ENCODE results near the gene OSCP1.
A peak's percentile ranks its signal among the peaks of the same experiment; 100 is the strongest.

The OSCP1 gene

GRCh38 chr1:36440044-36440443, 10.2 kb downstream of the OSCP1 start:
- Mint-ChIP-seq H3K27me3 (no peaks in the 10 kb centered on the region), H3K4me3 (no peak overlapping the region), H3K9me3 (no peaks in the 10 kb centered on the region), H3K4me1 (no peaks in the 10 kb centered on the region), H3K27ac (no peak overlapping the region)
- ATAC-seq = no peak
- no peak for DNase-seq

- ATAC-seq (no peak), DNase-seq (no peak)
- peak overlapping the region in 1 of 2 donors; percentile 78 for H3K27ac Mint-ChIP-seq
- no peaks in the 10 kb centered on the region for H3K27me3 Mint-ChIP-seq
- H3K4me3 Mint-ChIP-seq = no peak overlapping the region
- H3K9me3 Mint-ChIP-seq = no peaks in the 10 kb centered on the region
- H3K4me1 Mint-ChIP-seq = no peaks in the 10 kb centered on the region
Observed at GRCh38 chr1:36438715-36439114, 11.5 kb downstream of the OSCP1 start.

DNA sequence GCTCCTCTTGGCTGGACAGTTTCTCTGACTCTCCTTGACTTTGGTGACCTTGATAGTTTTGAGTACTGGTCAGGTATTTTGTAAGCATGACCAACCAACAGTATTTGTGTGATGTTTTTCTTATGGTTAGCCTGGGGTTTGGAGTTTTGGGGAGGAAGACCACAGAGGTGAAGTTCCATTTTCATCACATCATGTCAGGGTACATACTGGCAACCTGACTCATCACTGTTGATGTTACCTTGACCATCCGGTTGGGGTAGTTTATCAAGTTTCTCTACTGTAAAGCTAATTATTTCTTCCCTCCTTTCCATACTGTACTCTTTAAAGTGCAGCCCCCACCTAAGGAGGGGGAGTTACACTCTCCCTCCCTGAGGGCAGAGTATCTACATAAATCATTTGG, 13.4 kb downstream of the OSCP1 start:
- Mint-ChIP-seq H3K9me3 (no peaks in the 10 kb centered on the region), H3K4me1 (no peaks in the 10 kb centered on the region), H3K4me3 (no peak overlapping the region), H3K27ac (no peak overlapping the region), H3K27me3 (no peaks in the 10 kb centered on the region)
- ATAC-seq = no peak
- DNase-seq = no peak

DNA sequence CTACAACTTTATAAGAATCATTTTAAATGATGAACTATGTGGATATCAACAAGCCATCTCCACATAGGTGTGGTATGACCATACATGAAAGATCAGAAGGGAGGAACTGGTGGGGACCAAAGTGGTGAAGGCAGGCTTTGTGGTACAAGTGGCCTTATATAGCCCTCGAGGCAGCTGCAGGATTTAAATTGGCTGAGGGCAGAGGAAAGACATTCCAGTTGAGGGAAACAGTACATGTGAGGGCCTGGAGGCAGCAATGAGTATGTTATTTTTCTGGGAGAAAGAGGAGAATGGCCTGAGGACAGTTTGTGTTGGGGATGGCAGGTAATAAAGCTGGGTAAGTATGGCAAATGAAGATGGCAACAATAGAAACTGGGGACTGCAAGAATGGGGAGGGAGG, 17.1 kb downstream of the OSCP1 start:
- no peaks in the 10 kb centered on the region for H3K9me3 Mint-ChIP-seq
- H3K27me3 Mint-ChIP-seq = no peaks in the 10 kb centered on the region
- ATAC-seq (no peak), DNase-seq (no peak)
- H3K4me1 Mint-ChIP-seq = no peaks in the 10 kb centered on the region
- no peak overlapping the region for H3K27ac Mint-ChIP-seq
- H3K4me3 Mint-ChIP-seq = no peak overlapping the region

GRCh38 chr1:36432616-36433015, 17.6 kb downstream of the OSCP1 start:
- H3K27me3 Mint-ChIP-seq = no peaks in the 10 kb centered on the region
- H3K4me3 Mint-ChIP-seq = no peak overlapping the region
- no peak for DNase-seq
- no peaks in the 10 kb centered on the region for H3K9me3 Mint-ChIP-seq
- no peak for ATAC-seq
- H3K27ac Mint-ChIP-seq = no peak overlapping the region
- no peaks in the 10 kb centered on the region for H3K4me1 Mint-ChIP-seq

DNA sequence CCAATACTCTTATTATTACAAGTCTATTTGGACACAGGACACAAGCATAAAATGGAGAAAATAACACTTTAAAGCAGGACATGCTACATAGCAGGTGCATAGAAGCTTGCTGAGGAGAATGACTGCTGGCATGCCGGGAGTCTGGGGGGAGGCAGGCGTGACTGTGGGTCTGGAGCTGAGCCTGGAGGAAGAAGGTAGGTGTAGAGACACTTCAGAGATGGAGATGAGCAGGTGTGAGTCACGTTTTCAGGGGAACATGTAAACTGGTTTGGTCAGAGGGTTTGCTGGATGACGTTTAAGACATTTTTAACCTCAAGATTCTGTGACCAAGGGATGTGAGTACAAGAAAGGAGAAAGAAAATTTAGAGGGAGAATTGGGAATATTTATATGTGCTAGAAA, 24.5 kb downstream of the OSCP1 start:
- Mint-ChIP-seq H3K27me3 (no peaks in the 10 kb centered on the region), H3K27ac (peak overlapping the region in 1 of 2 donors; percentile 40), H3K4me1 (peaks cover 8% of the 10 kb centered on the region), H3K4me3 (no peak overlapping the region), H3K9me3 (no peaks in the 10 kb centered on the region)
- no peak for DNase-seq
- ATAC-seq = no peak

GRCh38 chr1:36421649-36422048, 28.6 kb downstream of the OSCP1 start:
- DNase-seq (no peak), ATAC-seq (no peak)
- peak overlapping the region; percentile 43 to 96 for H3K27ac Mint-ChIP-seq
- no peaks in the 10 kb centered on the region for H3K9me3 Mint-ChIP-seq
- H3K4me1 Mint-ChIP-seq = peaks cover 19% of the 10 kb centered on the region
- no peak overlapping the region for H3K4me3 Mint-ChIP-seq
- H3K27me3 Mint-ChIP-seq = no peaks in the 10 kb centered on the region

DNA sequence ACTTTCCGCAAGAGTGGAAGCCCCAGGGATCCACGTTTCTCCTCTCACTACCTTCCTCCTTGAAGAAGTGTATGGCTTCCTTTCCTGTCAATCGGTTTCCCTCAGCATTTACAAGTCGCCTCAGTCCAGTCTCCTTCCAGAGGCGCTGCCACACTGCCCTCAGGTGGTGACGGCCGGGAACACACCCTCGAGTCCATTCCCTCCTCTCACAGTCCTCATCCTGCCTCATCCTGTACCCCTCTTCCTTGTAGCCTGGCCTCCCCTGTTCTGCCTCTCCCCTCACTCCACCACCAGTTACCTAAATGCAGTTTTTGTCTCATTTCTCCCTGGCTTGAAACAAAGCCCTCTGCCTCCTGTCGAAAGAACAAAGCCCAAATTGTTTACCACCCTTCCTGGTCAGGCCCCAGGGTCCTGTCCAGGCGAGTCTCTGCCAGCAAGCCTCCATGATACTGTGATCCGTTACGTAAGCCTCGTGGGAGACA, 29.4 kb downstream of the OSCP1 start:
- Mint-ChIP-seq H3K4me3 (peak overlapping the region; percentile 46 to 64), H3K9me3 (no peaks in the 10 kb centered on the region), H3K4me1 (peaks cover 19% of the 10 kb centered on the region), H3K27ac (peak overlapping the region; percentile 96 to 97), H3K27me3 (no peaks in the 10 kb centered on the region)
- ATAC-seq (peak; percentile 98), DNase-seq (peak; percentile 87 to 89)

GRCh38 chr1:36420409-36420808, 29.8 kb downstream of the OSCP1 start:
- DNase-seq (no peak), ATAC-seq (peak; percentile 33)

GRCh38 chr1:36419569-36419968, 30.7 kb downstream of the OSCP1 start:
- no peak overlapping the region for H3K27ac Mint-ChIP-seq
- H3K4me1 Mint-ChIP-seq = peaks cover 19% of the 10 kb centered on the region
- no peaks in the 10 kb centered on the region for H3K9me3 Mint-ChIP-seq
- H3K4me3 Mint-ChIP-seq = no peak overlapping the region
- H3K27me3 Mint-ChIP-seq = no peaks in the 10 kb centered on the region
- no peak for ATAC-seq
- no peak for DNase-seq

More at GRCh38 chr1:36420409-36420808, 29.8 kb downstream of the OSCP1 start:
- H3K4me1 Mint-ChIP-seq = peaks cover 19% of the 10 kb centered on the region
- H3K4me3 Mint-ChIP-seq = peak overlapping the region; percentile 46 to 64
- peak overlapping the region in 1 of 2 donors; percentile 97 for H3K27ac Mint-ChIP-seq
- H3K9me3 Mint-ChIP-seq = no peaks in the 10 kb centered on the region
- no peaks in the 10 kb centered on the region for H3K27me3 Mint-ChIP-seq

GRCh38 chr1:36419140-36419539, 31.1 kb downstream of the OSCP1 start:
- ATAC-seq (no peak), DNase-seq (no peak)
- H3K9me3 Mint-ChIP-seq = no peaks in the 10 kb centered on the region
- H3K27me3 Mint-ChIP-seq = no peaks in the 10 kb centered on the region
- H3K4me1 Mint-ChIP-seq = peaks cover 19% of the 10 kb centered on the region
- no peak overlapping the region for H3K27ac Mint-ChIP-seq
- no peak overlapping the region for H3K4me3 Mint-ChIP-seq

GRCh38 chr1:36417931-36418330, 32.3 kb downstream of the OSCP1 start:
- no peak overlapping the region for H3K27ac Mint-ChIP-seq

DNA sequence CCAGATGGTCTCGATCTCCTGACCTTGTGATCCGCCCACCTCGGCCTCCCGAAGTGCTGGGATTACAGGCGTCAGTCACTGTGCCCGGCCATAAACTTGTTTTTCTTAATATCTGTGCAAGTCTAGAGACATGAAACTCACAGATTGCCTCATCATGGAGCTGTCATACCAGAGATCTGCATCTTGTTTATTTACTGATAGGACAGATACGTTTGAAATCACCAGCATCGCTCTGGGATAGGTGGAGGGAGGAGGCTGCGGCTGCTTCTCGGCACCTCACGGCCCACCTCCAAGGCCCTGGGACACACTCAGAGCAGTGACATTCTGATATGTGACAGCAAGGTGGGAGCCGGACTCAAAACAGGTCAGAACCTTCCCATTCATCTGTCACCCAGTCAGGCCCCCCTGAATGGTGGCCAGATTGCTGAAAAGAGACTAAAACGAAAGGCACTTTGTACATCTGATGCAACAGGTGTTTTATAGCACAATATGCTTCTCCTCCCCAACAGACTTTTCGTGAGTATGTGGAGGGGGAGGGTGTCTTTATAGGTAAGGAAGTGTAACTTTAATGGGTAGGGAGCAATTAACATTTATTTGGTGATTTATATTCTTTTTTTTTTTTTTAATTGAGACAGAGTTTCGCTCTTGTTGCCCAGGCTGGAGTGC, 34.5 kb downstream of the OSCP1 start:
- ATAC-seq = no peak
- H3K9me3 Mint-ChIP-seq = no peaks in the 10 kb centered on the region

More at GRCh38 chr1:36417931-36418330, 32.3 kb downstream of the OSCP1 start:
- no peaks in the 10 kb centered on the region for H3K9me3 Mint-ChIP-seq
- H3K27me3 Mint-ChIP-seq = no peaks in the 10 kb centered on the region
- ATAC-seq (no peak), DNase-seq (no peak)
- peaks cover 20% of the 10 kb centered on the region for H3K4me1 Mint-ChIP-seq
- no peak overlapping the region for H3K4me3 Mint-ChIP-seq

GRCh38 chr1:36414384-36414783, 35.9 kb downstream of the OSCP1 start:
- H3K27me3 Mint-ChIP-seq = no peaks in the 10 kb centered on the region
- DNase-seq (no peak), ATAC-seq (no peak)
- H3K27ac Mint-ChIP-seq = no peak overlapping the region
- no peaks in the 10 kb centered on the region for H3K9me3 Mint-ChIP-seq
- no peak overlapping the region for H3K4me3 Mint-ChIP-seq
- H3K4me1 Mint-ChIP-seq = peaks cover 20% of the 10 kb centered on the region

More for the DNA sequence above, 34.5 kb downstream of the OSCP1 start:
- Mint-ChIP-seq H3K4me1 (peaks cover 31% of the 10 kb centered on the region), H3K27ac (no peak overlapping the region), H3K4me3 (no peak overlapping the region), H3K27me3 (no peaks in the 10 kb centered on the region)
- no peak for DNase-seq

GRCh38 chr1:36411674-36412648, 38.3 kb downstream of the OSCP1 start:
- peak overlapping the region; percentile 58 to 67 for H3K4me3 Mint-ChIP-seq
- H3K27me3 Mint-ChIP-seq = no peaks in the 10 kb centered on the region
- peak overlapping the region in 1 of 2 donors; percentile 75 for H3K27ac Mint-ChIP-seq
- peaks cover 20% of the 10 kb centered on the region for H3K4me1 Mint-ChIP-seq
- peak; percentile 54 to 77 for DNase-seq
- peak; percentile 99 for ATAC-seq
- no peaks in the 10 kb centered on the region for H3K9me3 Mint-ChIP-seq

- Mint-ChIP-seq H3K4me3 (no peak overlapping the region), H3K27me3 (no peaks in the 10 kb centered on the region), H3K4me1 (peaks cover 20% of the 10 kb centered on the region), H3K9me3 (no peaks in the 10 kb centered on the region), H3K27ac (peak overlapping the region in 1 of 2 donors; percentile 43)
- DNase-seq (no peak), ATAC-seq (no peak)
Observed at GRCh38 chr1:36408479-36408878, 41.8 kb downstream of the OSCP1 start.

Data from stimulated activated naive CD8-positive, alpha-beta T cell treated with anti-CD3 and anti-CD28 coated beads, Interleukin-15, amount 100 ng/mL, for 72 hours (primary cell).